Smooth muscle cell (in vitro differentiated cells): ENCODE measurements around the gene C6orf132. TPM values are rescaled to one million over a fixed set of nuclear protein-coding genes. Genes with fewer than 3 reads are reported as not detected.

Experiments
- DNase-seq: peaks from one replicate; lab custom pipeline; 2025; ENCODE audit not compliant: unreplicated experiment; lab: John Stamatoyannopoulos, UW
- H2AFZ ChIP-seq: fragments of 200-600 bp; sonication (generic); 2 replicates; pipeline ENCODE4 v1.6.0; 2016; ENCODE audit warnings: antibody characterized with exemption, low read depth, mild to moderate bottlenecking
- H3F3A ChIP-seq: fragments of 200-600 bp; sonication (generic); 2 replicates; pipeline ENCODE4 v1.6.0; 2017; ENCODE audit warnings: antibody characterized with exemption, low read depth
- H3K27ac ChIP-seq: fragments of 200-600 bp; sonication (generic); 2 replicates; pipeline ENCODE4 v1.5.1; 2016; ENCODE audit warnings: low read depth, mild to moderate bottlenecking
- H3K27me3 ChIP-seq: fragments of 200-600 bp; sonication (generic); 2 replicates; pipeline ENCODE4 v1.6.1; 2016; ENCODE audit warnings: low read depth, mild to moderate bottlenecking
- H3K36me3 ChIP-seq: fragments of 200-600 bp; sonication (generic); 2 replicates; pipeline ENCODE4 v1.5.1; 2016; ENCODE audit warnings: low read depth
- H3K4me1 ChIP-seq: fragments of 200-600 bp; sonication (generic); 2 replicates; pipeline ENCODE4 v1.5.1; 2016; ENCODE audit warnings: low read depth
- H3K4me2 ChIP-seq: fragments of 200-600 bp; sonication (generic); 2 replicates; pipeline ENCODE4 v1.6.0; 2016; ENCODE audit warnings: mild to moderate bottlenecking
- H3K4me3 ChIP-seq: fragments of 200-600 bp; sonication (generic); 2 replicates; pipeline ENCODE4 v1.5.1; 2016; ENCODE audit warnings: mild to moderate bottlenecking
- H3K79me2 ChIP-seq: fragments of 200-600 bp; sonication (generic); 2 replicates; pipeline ENCODE4 v1.6.0; 2016; ENCODE audit warnings: low read depth, mild to moderate bottlenecking
- H3K9ac ChIP-seq: fragments of 200-600 bp; sonication (generic); 2 replicates; pipeline ENCODE4 v1.6.0; 2016; ENCODE audit warnings: low read depth
- H3K9me3 ChIP-seq: fragments of 200-600 bp; sonication (generic); replicated peaks from 2 replicates; pipeline ENCODE4 v1.5.1; 2016; ENCODE audit warnings: low read depth
- H4K20me1 ChIP-seq: fragments of 200-600 bp; sonication (generic); 2 replicates; pipeline ENCODE4 v1.6.0; 2016; ENCODE audit warnings: low read depth
- WGBS: methylation state at CpG from one replicate; pipeline ENCODE4 v1.1.7; 2016; ENCODE audit warnings: low lambda C conversion rate; 5-methylcytosine and 5-hydroxymethylcytosine counted together
- polyA plus RNA-seq: library from polyadenylated mRNA; unstranded; fragments of >200 nt; fragmentation: Nextera tagmentation; extraction: Ambion mirVana; gene quantifications from 2 replicates; pipeline ENCODE4 v1.2.1, GENCODE V29; 2016
- total RNA-seq: library from RNA; depleted of rRNA; stranded (reverse); fragments of >200 nt; gene quantifications from 2 replicates; pipeline ENCODE4 v1.2.3, GENCODE V29; 2014
- TF ChIP-seq, protein P1 (sequence below): fragments of 200-600 bp; sonication (generic); IDR thresholded peaks from 2 replicates; pipeline ENCODE4 v1.5.1; 2017; ENCODE audit warnings: borderline replicate concordance, mild to moderate bottlenecking, antibody characterized with exemption; ENCODE audit not compliant: insufficient read depth, poor library complexity, severe bottlenecking

Gene C6orf132
- total and polyA plus RNA-seq, 2 experiments from 2014 or later: 1.4 to 4.9 TPM

DNA sequence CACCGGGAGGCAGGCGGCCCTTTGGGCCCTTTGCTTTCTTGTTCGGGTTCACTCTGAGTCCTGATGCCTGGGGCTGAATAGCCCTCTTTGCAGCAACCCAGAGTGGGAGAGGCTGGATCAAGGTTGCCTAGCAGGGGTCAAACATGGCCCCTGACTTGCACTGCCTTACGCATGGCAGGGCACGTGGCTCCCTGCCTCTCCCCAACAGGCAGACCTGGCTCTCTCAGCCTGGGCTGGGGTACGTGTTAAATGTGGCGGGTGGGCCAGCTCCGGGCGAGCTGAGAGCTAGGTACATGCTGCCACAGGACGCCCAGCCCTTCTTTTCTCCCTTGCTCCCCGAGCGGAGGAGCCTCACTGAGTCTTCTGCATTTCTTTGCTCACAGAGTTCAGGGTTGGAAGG is 7.3 kb downstream of the C6orf132 start:
- Histone ChIP-seq H2AFZ (no peak overlapping the region), H3K4me3 (no peak overlapping the region), H3K9ac (no peak overlapping the region), H3K27ac (peak overlapping the region; percentile 89), H4K20me1 (no peaks in the 10 kb centered on the region), H3K36me3 (no peaks in the 10 kb centered on the region), H3K79me2 (no peaks in the 10 kb centered on the region), H3K9me3 (no peaks in the 10 kb centered on the region), H3F3A (peaks cover 24% of the 10 kb centered on the region), H3K27me3 (no peaks in the 10 kb centered on the region), H3K4me1 (peaks cover 40% of the 10 kb centered on the region), H3K4me2 (no peak overlapping the region)
- TF ChIP-seq, protein P1, sequence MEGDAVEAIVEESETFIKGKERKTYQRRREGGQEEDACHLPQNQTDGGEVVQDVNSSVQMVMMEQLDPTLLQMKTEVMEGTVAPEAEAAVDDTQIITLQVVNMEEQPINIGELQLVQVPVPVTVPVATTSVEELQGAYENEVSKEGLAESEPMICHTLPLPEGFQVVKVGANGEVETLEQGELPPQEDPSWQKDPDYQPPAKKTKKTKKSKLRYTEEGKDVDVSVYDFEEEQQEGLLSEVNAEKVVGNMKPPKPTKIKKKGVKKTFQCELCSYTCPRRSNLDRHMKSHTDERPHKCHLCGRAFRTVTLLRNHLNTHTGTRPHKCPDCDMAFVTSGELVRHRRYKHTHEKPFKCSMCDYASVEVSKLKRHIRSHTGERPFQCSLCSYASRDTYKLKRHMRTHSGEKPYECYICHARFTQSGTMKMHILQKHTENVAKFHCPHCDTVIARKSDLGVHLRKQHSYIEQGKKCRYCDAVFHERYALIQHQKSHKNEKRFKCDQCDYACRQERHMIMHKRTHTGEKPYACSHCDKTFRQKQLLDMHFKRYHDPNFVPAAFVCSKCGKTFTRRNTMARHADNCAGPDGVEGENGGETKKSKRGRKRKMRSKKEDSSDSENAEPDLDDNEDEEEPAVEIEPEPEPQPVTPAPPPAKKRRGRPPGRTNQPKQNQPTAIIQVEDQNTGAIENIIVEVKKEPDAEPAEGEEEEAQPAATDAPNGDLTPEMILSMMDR: no peak
- DNase-seq: no peak
- WGBS: 97% methylated on average over 12 of the region's 12 CpGs

- WGBS: 88% methylated on average over 4 of the region's 4 CpGs
- H3K9me3 ChIP-seq: no peaks in the 10 kb centered on the region
- TF ChIP-seq, protein P1: no peak
Measured at GRCh38 chr6:42133926-42134325, 8.5 kb downstream of the C6orf132 start.

GRCh38 chr6:42131531-42131930 is 10.9 kb downstream of the C6orf132 start:
- H4K20me1 ChIP-seq: no peaks in the 10 kb centered on the region
- peaks cover 7% of the 10 kb centered on the region for H3K4me1 ChIP-seq
- H3K4me3 ChIP-seq: no peak overlapping the region
- H2AFZ ChIP-seq: no peak overlapping the region
- H3K27me3 ChIP-seq: no peaks in the 10 kb centered on the region
- H3F3A ChIP-seq: no peaks in the 10 kb centered on the region
- H3K4me2 ChIP-seq: peak overlapping the region; percentile 0
- peak overlapping the region; percentile 77 for H3K27ac ChIP-seq
- WGBS: 38% methylated on average over 11 of the region's 11 CpGs
- H3K79me2 ChIP-seq: no peaks in the 10 kb centered on the region
- H3K9me3 ChIP-seq: no peaks in the 10 kb centered on the region
- H3K9ac ChIP-seq: no peak overlapping the region
- DNase-seq: no peak
- TF ChIP-seq, protein P1: no peak
- H3K36me3 ChIP-seq: no peaks in the 10 kb centered on the region

More at GRCh38 chr6:42133926-42134325, 8.5 kb downstream of the C6orf132 start:
- H3K4me1 ChIP-seq: peaks cover 27% of the 10 kb centered on the region
- H3K27ac ChIP-seq: no peak overlapping the region
- no peak overlapping the region for H3K9ac ChIP-seq
- peaks cover 13% of the 10 kb centered on the region for H3F3A ChIP-seq
- no peaks in the 10 kb centered on the region for H4K20me1 ChIP-seq
- no peak overlapping the region for H3K4me3 ChIP-seq
- no peak overlapping the region for H2AFZ ChIP-seq
- H3K4me2 ChIP-seq: no peak overlapping the region
- no peak for DNase-seq
- no peaks in the 10 kb centered on the region for H3K27me3 ChIP-seq
- H3K79me2 ChIP-seq: no peaks in the 10 kb centered on the region
- no peaks in the 10 kb centered on the region for H3K36me3 ChIP-seq

- 98% methylated on average over 2 of the region's 2 CpGs for WGBS
- no peaks in the 10 kb centered on the region for H3K79me2 ChIP-seq
Measured at GRCh38 chr6:42129360-42129676, 13.1 kb downstream of the C6orf132 start.

More at GRCh38 chr6:42129360-42129676, 13.1 kb downstream of the C6orf132 start:
- Histone ChIP-seq H2AFZ (no peak overlapping the region), H3K4me1 (no peaks in the 10 kb centered on the region), H3K27ac (no peak overlapping the region), H3K9me3 (no peaks in the 10 kb centered on the region), H3K36me3 (no peaks in the 10 kb centered on the region), H3F3A (no peaks in the 10 kb centered on the region), H3K27me3 (no peaks in the 10 kb centered on the region), H3K4me2 (no peak overlapping the region), H4K20me1 (no peaks in the 10 kb centered on the region), H3K9ac (no peak overlapping the region), H3K4me3 (no peak overlapping the region)
- TF ChIP-seq, protein P1: no peak
- DNase-seq: no peak
